CD1c-positive myeloid dendritic cell (primary cell): ENCODE measurements around the gene CC2D1A.

ENCODE experiments used
- DNase-seq: peaks from one replicate; pipeline ENCODE4 v3.0.0-alpha.2; 2016; ENCODE audit errors: extremely low spot score

The CC2D1A gene

DNA sequence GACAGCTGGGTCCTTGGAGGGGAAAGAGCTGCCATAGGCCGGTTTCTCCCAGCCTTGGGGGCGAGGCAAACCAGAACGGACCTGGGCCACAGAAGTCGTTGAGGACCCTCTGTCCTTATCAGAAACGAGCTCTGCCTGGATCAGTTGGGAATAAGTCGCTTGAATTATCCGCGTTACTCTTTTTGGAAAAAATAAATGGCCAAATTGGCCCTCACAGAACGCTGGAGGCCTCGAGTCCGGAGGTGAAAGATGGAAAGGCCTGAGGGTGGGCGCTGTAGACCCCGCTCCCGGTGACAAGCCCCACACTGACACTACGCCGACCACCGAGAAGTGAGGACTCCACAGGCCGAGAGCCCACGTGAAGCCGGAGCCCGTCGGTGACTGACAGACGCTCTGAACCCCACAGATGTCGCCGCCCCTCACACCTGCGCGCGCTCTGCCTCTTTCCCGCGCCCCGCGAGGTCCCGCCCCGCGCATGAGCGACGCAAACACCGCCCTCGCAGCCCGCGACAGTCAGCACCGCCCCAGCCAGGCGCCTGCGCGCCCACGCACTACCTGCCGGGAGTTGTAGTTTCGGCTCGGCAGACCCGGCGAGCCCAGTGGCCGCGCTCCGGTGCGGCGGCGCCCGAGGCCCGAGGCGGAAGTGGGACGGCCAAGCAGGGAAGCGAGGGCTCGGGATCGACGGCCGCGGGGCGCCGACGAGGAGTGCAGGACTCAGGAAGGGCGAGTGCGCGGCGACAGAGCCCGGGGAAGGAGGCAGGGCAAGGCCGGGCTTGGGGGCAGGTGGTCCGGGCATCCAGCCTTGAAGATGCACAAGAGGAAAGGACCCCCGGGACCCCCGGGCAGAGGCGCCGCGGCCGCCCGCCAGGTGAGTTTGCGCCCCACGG is at the start of gene CC2D1A, which contains the start of gene BRME1:
CC2D1A (plus strand) TSS at position 568 of the 887 bp plus-strand sequence; CDS start at position 809, 241 bp downstream.
BRME1 (minus strand) TSS at position 484 of the 887 bp plus-strand sequence. CDS start 1,225 bp downstream, outside the sequence.
- DNase-seq: peak; percentile 95

GRCh38 chr19:13856497-13856896 is 49.5 kb upstream of the CC2D1A start:
- no peak for DNase-seq

GRCh38 chr19:13859361-13859880 is 46.6 kb upstream of the CC2D1A start:
- DNase-seq: no peak

- no peak for DNase-seq
Observed at GRCh38 chr19:13860679-13861391, 45.2 kb upstream of the CC2D1A start.

DNA sequence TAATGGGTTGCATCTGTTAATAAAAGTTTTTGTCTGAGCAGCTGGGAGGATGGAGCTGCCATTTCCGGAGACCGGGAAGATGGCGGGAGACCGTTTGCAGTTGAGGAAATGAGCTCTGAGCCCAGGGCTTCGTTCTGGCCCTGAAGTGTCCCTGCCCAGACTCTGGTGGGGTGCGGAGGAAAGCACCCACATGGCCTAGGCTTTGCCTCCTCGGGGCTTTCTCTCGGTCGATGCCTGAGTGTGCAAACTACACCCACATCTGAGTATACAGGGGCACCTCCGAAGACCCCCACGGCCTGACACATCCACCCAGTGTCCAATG is 44.6 kb upstream of the CC2D1A start:
- DNase-seq: peak; percentile 32

- DNase-seq: peak; percentile 95
Observed at GRCh38 chr19:13861714-13862531, 44.1 kb upstream of the CC2D1A start.

DNA sequence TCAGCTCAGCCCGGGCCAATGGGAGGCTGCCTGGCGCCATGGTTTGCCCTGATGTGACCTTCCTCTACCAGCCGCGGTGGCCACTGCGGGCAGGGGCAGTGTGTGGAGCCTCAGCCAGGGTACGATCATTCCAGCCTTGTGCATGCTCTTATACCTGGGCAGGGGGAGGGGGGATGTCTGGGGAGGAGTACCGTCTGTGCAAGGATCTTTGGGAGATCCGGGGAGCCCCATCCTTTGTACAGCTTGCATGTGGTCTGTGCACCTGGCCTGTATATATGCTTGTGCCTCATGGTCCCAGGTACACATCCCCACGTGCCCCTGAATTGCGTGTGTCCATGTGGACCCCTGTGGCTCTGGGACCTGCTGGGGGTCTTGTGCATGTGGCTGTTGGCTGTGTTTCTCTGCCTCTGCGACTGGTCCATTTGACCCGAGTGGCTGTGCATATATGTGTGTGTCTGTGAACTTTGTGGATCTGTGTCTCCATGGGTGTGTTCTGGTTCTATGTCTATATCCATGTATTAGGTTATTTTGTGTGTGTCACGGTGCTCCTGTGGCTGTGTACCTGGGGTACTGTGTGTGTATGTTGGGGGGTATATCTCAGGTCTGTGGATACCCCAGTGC is 41.8 kb upstream of the CC2D1A start:
- no peak for DNase-seq

GRCh38 chr19:13864667-13865570 is 41.1 kb upstream of the CC2D1A start:
- no peak for DNase-seq

DNA sequence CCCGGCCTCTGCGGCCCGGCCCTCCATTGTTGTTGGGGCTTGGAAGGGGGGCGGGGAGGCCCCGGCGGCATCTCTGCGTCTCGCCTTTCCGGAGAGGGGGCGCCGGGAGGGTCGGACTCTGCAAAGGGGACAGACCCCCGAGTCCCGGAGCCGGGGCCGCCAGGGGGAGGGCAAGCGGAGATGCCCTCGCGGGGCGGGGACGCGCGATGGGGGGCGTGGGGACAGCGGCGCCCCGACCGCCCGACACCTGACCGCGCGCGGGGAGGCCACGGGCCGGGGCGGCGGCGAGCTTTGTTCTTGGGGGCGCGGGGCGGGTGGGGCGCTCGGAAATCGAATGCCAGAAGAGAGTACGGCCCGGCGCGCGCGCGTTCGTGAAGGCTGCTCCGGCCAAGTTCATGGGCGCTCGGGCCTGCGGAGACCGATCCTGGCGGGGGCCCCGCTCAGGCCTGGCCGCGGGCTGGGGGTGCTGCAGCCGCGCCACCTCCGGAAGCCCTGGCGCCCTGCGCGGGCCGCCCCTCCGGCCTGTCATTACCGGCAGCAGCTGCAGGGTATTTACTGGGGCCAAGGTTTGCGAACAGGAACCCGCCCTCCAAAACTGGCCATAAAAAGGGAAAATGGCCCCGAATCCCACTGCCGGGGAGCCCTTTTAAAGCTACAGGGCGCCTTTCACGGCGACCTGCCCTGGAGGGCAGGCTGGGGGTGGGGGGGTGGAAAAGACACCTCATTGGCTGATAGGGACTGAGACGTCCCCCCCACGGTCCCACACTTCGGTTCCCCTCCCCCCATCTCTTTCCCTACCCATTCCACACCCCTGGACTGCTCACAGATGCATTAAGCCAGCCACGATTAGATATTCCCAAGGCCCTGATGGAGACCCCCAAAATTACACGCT is 40.2 kb upstream of the CC2D1A start:
- peak; percentile 28 for DNase-seq

DNA sequence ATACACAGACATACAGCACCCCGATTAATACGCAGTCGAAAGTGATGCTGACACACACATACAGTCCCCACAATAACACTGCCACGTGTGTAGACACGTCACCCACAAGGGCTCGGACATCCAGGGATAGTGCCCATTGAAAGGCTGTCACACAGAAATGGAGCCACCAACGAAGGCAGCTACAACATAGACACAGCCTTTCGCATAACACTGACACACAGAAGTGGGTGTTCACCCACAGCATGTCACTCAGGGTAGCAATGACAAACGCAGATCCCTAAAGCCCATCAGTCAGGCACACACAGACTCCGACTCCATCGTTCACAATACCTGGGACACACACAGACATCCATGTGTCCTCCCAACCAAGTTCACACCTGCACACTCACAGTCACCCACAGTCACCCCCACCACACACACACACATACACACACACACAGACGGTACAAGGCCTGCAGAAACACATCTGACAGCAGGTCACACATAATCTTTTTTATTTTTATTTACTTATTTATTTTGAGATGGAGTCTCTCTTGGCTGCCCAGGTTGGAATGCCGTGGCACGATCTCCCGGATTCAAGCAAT is 39.4 kb upstream of the CC2D1A start:
- DNase-seq: no peak

- DNase-seq: peak; percentile 36
Observed at GRCh38 chr19:13868663-13869062, 37.3 kb upstream of the CC2D1A start.

GRCh38 chr19:13869281-13869680 is 36.7 kb upstream of the CC2D1A start:
- DNase-seq: no peak

DNA sequence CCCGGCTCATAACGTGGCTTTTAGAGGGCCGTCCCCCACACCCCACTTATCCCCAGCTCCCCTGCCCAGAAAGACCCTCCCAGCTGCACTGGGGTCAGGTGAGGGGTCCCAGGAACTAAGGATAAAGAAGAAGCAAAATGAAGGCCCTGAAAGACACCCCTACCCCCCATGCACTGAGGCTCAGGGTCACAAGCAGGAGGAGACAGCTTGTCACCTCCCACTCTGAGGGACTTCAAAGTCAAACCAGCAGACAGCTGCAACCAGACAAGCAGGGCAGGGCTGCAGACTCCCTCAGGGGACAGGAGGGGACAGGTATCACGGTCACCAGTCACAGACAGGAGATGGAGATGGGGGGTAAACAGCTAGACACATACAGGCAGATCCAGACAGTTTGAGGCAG is 35.1 kb upstream of the CC2D1A start:
- DNase-seq: no peak

GRCh38 chr19:13872339-13872694 is 33.7 kb upstream of the CC2D1A start:
- no peak for DNase-seq

DNA sequence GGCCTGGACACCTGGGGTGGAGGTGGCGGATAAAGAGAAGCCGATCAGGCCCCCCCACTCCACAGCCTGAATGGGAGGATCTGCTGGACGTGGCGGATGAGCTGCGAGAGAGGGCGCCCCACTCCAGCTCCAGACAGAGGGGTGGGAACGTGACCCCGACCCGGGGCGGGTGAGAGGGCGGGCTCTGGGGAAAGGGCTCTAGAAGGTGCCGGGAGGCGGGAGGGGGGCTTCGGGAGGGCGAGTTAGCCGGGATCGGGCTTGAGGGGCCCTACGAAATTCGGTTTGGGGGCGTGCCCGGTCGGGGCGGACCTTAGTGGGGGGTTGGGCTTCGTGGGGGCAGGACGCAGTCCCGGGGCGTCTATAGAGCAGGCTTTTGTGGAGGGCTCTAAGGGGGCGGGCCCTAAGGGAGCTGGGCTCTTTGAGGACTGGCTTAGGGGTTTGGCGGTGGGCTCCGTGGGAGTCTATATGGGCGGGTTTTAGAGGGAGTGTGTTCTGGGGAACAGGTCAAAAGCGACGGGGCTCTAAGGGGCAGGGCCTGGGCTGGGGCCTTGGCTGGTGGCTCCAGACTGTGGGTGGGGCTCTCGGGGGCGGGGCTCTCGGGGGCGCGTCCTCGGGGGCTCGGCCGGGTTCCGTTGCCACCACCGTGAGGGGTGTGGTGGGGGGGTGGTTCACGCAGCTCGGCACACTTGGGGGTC is 33.2 kb upstream of the CC2D1A start:
- DNase-seq: peak; percentile 25

GRCh38 chr19:13873834-13874515 is 32.0 kb upstream of the CC2D1A start:
- DNase-seq: no peak

DNA sequence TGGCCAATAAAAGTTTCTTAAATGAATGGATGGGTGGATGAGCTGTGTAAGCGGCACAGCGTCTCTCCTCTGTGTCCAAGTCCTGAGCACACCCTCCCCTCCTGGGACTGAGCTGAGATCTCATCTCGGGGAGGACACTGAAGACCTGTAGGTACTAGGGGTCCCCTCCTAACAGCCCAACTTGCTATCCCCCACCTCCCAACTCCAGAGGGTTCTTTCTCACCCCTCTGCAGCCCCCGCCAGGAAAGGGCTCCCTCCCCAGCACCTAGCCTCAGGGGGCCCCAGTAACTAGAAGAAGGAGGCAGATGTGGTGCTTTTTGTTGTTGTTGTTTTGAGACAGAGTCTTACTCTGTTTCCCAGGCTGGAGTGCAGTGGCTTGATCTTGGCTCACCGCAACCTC is 30.2 kb upstream of the CC2D1A start:
- DNase-seq: no peak

DNA sequence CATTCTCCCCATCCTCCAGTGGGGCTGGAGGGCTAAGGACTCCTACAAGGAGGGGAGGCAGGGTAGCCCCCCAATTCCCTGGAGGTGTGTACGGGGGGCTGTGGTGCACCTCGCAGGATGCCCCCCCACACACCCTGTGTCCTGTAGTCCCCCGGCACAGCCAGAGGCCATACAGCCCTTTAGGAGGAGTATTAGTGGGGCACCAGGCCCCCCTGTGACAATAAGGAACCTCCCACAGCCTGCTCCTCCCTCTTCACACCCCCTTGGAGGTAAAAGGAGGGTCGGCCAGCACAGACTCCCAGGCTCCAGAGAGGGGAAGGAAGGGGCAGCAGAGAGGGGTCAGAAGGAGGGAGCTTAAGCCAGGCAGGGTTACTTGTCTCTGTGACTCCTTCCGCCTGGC is 29.2 kb upstream of the CC2D1A start, which contains the start of gene NANOS3:
NANOS3 (plus strand) TSS at position 301 of the 400 bp plus-strand sequence. CDS start 115 bp downstream, outside the sequence.
- no peak for DNase-seq
